ENCODE measurements around the gene NXPE3. TPM values are rescaled to one million over a fixed set of nuclear protein-coding genes. Genes with fewer than 3 reads are reported as not detected.

Gene NXPE3
- polyA plus RNA-seq, 1 donor from 2014 or later = 6.6 TPM

GRCh38 chr3:101824702-101825101 lies 45.7 kb downstream of the NXPE3 start:
- H3K4me2 ChIP-seq (ENCODE audit: low read length) = no peak overlapping the region
- no peaks in the 10 kb centered on the region for H4K20me1 ChIP-seq (ENCODE audit: insufficient read depth)
- H3K27ac ChIP-seq (ENCODE audit: low read length) = no peak overlapping the region
- no peaks in the 10 kb centered on the region for H3K27me3 ChIP-seq (ENCODE audit: insufficient read depth, low read depth, low read length)
- no peak overlapping the region for H3K9ac ChIP-seq (ENCODE audit: low read length)
- no peak overlapping the region for H3K4me3 ChIP-seq (ENCODE audit: low read length)
- H2AFZ ChIP-seq (ENCODE audit: low read depth, low read length) = no peak overlapping the region
- H3K9me3 ChIP-seq (ENCODE audit: low read length) = no peaks in the 10 kb centered on the region
- H3F3A ChIP-seq (ENCODE audit: insufficient read depth, low read length, poor library complexity, severe bottlenecking) = no peaks in the 10 kb centered on the region
- H3K36me3 ChIP-seq (ENCODE audit: insufficient read depth, low read length) = peaks cover 9% of the 10 kb centered on the region
- no peaks in the 10 kb centered on the region for H3K79me2 ChIP-seq (replicated peaks; ENCODE audit: insufficient read depth, low read length)
- no peaks in the 10 kb centered on the region for H3K9me2 ChIP-seq (ENCODE audit: insufficient read depth, low read length)
- no peak for TF ChIP-seq EP300 (conservative IDR thresholded peaks at IDR 0.05; ENCODE audit: poor library complexity, severe bottlenecking)
- TF ChIP-seq RAD21 (conservative IDR thresholded peaks at IDR 0.05) = no peak
- no peak for TF ChIP-seq EZH2 (IDR thresholded peaks at IDR 0.05; ENCODE audit: borderline replicate concordance, insufficient read depth, low read length, poor library complexity, severe bottlenecking)
- TF ChIP-seq SMC3 (conservative IDR thresholded peaks at IDR 0.05; ENCODE audit: poor library complexity) = no peak
- TF ChIP-seq POLR2AphosphoS5 (IDR thresholded peaks at IDR 0.05) = no peak
- no peak for TF ChIP-seq TAF1 (IDR thresholded peaks at IDR 0.05; ENCODE audit: low read depth)
- no peak for TF ChIP-seq REST (IDR thresholded peaks at IDR 0.05; ENCODE audit: borderline replicate concordance)
- no peak for TF ChIP-seq CTCF (IDR thresholded peaks at IDR 0.05; ENCODE audit: poor library complexity, severe bottlenecking)
- no peak for TF ChIP-seq MXI1 (conservative IDR thresholded peaks at IDR 0.05; ENCODE audit: poor library complexity, severe bottlenecking)

GRCh38 chr3:101825904-101826445 lies 47.0 kb downstream of the NXPE3 start:
- TF ChIP-seq EZH2 (IDR thresholded peaks at IDR 0.05; ENCODE audit: borderline replicate concordance, insufficient read depth, low read length, poor library complexity, severe bottlenecking) = no peak
- no peak for TF ChIP-seq EP300 (conservative IDR thresholded peaks at IDR 0.05; ENCODE audit: poor library complexity, severe bottlenecking)
- no peak for TF ChIP-seq REST (IDR thresholded peaks at IDR 0.05; ENCODE audit: borderline replicate concordance)
- no peak for TF ChIP-seq CTCF (IDR thresholded peaks at IDR 0.05; ENCODE audit: poor library complexity, severe bottlenecking)
- no peak for TF ChIP-seq MXI1 (conservative IDR thresholded peaks at IDR 0.05; ENCODE audit: poor library complexity, severe bottlenecking)
- no peak for TF ChIP-seq SMC3 (conservative IDR thresholded peaks at IDR 0.05; ENCODE audit: poor library complexity)
- no peak for TF ChIP-seq POLR2AphosphoS5 (IDR thresholded peaks at IDR 0.05)
- TF ChIP-seq RAD21 (conservative IDR thresholded peaks at IDR 0.05) = no peak
- no peak for TF ChIP-seq TAF1 (IDR thresholded peaks at IDR 0.05; ENCODE audit: low read depth)
- no peak overlapping the region for H3K9ac ChIP-seq (ENCODE audit: low read length)
- H2AFZ ChIP-seq (ENCODE audit: low read depth, low read length) = no peak overlapping the region
- H3K27ac ChIP-seq (ENCODE audit: low read length) = no peak overlapping the region
- no peaks in the 10 kb centered on the region for H3K9me2 ChIP-seq (ENCODE audit: insufficient read depth, low read length)
- no peak overlapping the region for H3K4me3 ChIP-seq (ENCODE audit: low read length)
- H3K36me3 ChIP-seq (ENCODE audit: insufficient read depth, low read length) = peaks cover 9% of the 10 kb centered on the region
- H3K9me3 ChIP-seq (ENCODE audit: low read length) = no peaks in the 10 kb centered on the region
- H3K4me2 ChIP-seq (ENCODE audit: low read length) = no peak overlapping the region
- no peaks in the 10 kb centered on the region for H3K27me3 ChIP-seq (ENCODE audit: insufficient read depth, low read depth, low read length)
- H3K79me2 ChIP-seq (replicated peaks; ENCODE audit: insufficient read depth, low read length) = no peaks in the 10 kb centered on the region
- no peaks in the 10 kb centered on the region for H3F3A ChIP-seq (ENCODE audit: insufficient read depth, low read length, poor library complexity, severe bottlenecking)
- no peaks in the 10 kb centered on the region for H4K20me1 ChIP-seq (ENCODE audit: insufficient read depth)
